WERI-Rb-1 (cell line): Measurements from ENCODE around the gene SFXN5.

Experiments
- DNase-seq: peaks from one replicate; pipeline ENCODE4 v3.0.0-alpha.2; 2020
- H3K27ac ChIP-seq: fragments of 250-450 bp; sonication (Bioruptor Pico); 2 replicates; pipeline ENCODE4 v1.5.1; 2020; ENCODE audit warnings: mild to moderate bottlenecking, moderate library complexity
- H3K27me3 ChIP-seq: fragments of 250-450 bp; sonication (Bioruptor Pico); 2 replicates; pipeline ENCODE4 v1.5.1; 2021; ENCODE audit warnings: mild to moderate bottlenecking, low read depth, moderate library complexity; ENCODE audit not compliant: insufficient read depth, severe bottlenecking
- H3K36me3 ChIP-seq: fragments of 250-450 bp; sonication (Bioruptor Pico); 2 replicates; pipeline ENCODE4 v1.5.1; 2020; ENCODE audit warnings: mild to moderate bottlenecking, moderate library complexity
- H3K4me3 ChIP-seq: 2 replicates; pipeline ENCODE4 v1.5.1; 2011; ENCODE audit warnings: low read depth, mild to moderate bottlenecking, control low read depth, low read length
- H3K9me3 ChIP-seq: fragments of 250-450 bp; sonication (Bioruptor Pico); 2 replicates; pipeline ENCODE4 v1.5.1; 2021; ENCODE audit warnings: mild to moderate bottlenecking, moderate library complexity; ENCODE audit not compliant: severe bottlenecking
- CTCF ChIP-seq: IDR thresholded peaks from 2 replicates; pipeline ENCODE4 v1.5.1; 2011; ENCODE audit warnings: low read depth, mild to moderate bottlenecking, control low read depth, inconsistent platforms, low read length

The SFXN5 gene

GRCh38 chr2:72950558-72951255 is 120.8 kb downstream of the SFXN5 start:
- H3K4me3 ChIP-seq, result no peak overlapping the region
- no peaks in the 10 kb centered on the region for H3K27me3 ChIP-seq
- H3K27ac ChIP-seq, result no peak overlapping the region
- no peaks in the 10 kb centered on the region for H3K9me3 ChIP-seq
- DNase-seq, result no peak
- no peaks in the 10 kb centered on the region; the same call in 1 of the 2 replicates for H3K36me3 ChIP-seq
- TF ChIP-seq CTCF, result no peak

GRCh38 chr2:72949642-72950041 is 121.9 kb downstream of the SFXN5 start:
- TF ChIP-seq CTCF, result no peak
- H3K36me3 ChIP-seq, result no peaks in the 10 kb centered on the region

DNA sequence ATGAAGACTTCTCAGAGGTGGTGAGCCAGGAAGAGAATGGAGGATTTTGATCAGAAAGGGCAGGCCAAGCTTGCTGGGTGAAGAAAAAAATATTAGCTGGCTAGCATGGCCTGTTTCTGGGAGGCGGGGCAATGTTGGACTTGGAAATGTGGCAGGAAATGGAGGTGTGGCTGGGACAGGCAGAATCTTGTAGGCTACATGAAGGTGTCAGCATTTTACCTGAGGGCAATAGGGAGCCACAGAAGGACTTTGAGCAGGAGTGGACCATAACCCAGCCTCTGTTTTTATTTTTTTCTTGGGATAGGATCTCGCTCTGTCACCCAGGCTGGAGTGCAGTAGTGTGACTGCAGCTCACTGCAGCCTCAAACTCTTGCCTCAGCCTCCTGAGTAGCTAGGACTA is 122.5 kb downstream of the SFXN5 start:
- Histone ChIP-seq H3K27ac (no peak overlapping the region), H3K4me3 (no peak overlapping the region), H3K27me3 (no peaks in the 10 kb centered on the region), H3K9me3 (no peaks in the 10 kb centered on the region), H3K36me3 (no peaks in the 10 kb centered on the region)
- TF ChIP-seq CTCF, result no peak
- DNase-seq, result no peak

More at GRCh38 chr2:72949642-72950041, 121.9 kb downstream of the SFXN5 start:
- Histone ChIP-seq H3K4me3 (no peak overlapping the region), H3K9me3 (no peaks in the 10 kb centered on the region), H3K27ac (no peak overlapping the region), H3K27me3 (no peaks in the 10 kb centered on the region)
- no peak for DNase-seq

DNA sequence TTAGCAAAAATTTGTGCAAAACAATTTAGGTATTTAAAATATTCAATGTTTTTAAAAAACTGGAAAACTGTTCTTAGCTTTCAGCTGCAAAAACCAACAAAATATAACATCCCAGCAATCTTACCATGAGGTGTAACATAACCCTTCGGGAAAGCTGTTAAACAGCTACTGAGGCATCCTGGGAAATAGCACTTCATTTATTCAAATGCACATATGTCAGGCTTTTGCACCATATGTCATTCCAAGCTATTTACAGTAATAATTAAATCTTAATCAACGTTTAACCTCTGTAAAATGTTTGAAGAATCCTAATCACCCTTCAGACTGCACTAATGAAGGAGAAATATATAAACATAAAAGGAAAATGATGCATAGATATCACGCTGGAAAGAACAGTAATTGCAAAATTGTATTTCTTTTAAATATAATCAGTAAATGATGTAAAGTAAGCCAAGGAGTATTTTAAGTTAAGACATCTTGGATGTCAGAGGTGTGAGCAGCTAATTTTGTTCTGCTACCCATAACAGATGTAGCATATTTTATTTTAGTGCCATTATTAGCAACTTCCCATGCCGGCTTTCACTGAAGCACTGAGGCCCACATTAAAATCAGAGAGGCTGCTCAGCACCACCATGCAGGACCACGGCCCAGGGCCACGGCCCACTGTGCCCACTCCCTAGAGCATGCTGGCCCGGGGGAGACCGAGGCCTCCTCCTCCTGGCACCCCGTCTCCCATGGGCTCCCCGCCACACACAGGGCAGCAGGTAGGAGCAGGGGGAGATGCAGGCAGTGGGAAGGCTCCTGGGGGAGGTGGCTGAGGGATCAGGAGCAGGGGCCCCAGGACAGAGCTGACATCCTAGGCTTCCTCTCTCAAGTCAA is 123.3 kb downstream of the SFXN5 start:
- Histone ChIP-seq H3K4me3 (no peak overlapping the region), H3K9me3 (no peaks in the 10 kb centered on the region), H3K36me3 (peaks cover 3% of the 10 kb centered on the region; the same call in 1 of the 2 replicates), H3K27me3 (no peaks in the 10 kb centered on the region), H3K27ac (no peak overlapping the region)
- no peak for DNase-seq
- no peak for TF ChIP-seq CTCF

- Histone ChIP-seq H3K9me3 (no peaks in the 10 kb centered on the region), H3K27ac (no peak overlapping the region), H3K4me3 (no peak overlapping the region), H3K36me3 (peaks cover 3% of the 10 kb centered on the region; the same call in 1 of the 2 replicates), H3K27me3 (no peaks in the 10 kb centered on the region)
- TF ChIP-seq CTCF, result no peak
- DNase-seq, result no peak
These were observed 125.0 kb downstream of the SFXN5 start for GRCh38 chr2:72946466-72946865.
